H1 (cell line): Measurements from ENCODE around the gene XPO6. TPM values are rescaled to one million over a fixed set of nuclear protein-coding genes. Genes with fewer than 3 reads are reported as not detected.
A peak's percentile ranks its signal among the peaks of the same experiment; 100 is the strongest.

Experiments used
- CTCF ChIA-PET: fragments of 300-600 bp; sonication (Branson Sonifier 250); formaldehyde crosslinking; loops from one replicate; lab custom pipeline; 2021; ENCODE audit not compliant: partially characterized antibody; lab: Charles Lee
- POLR2A ChIA-PET: fragments of 300-600 bp; sonication (Branson Sonifier 250); formaldehyde crosslinking; loops from one replicate; lab custom pipeline; 2021; ENCODE audit warnings: inconsistent platforms; ENCODE audit not compliant: partially characterized antibody; lab: Charles Lee
- DNase-seq, 2 experiments: peaks; one replicate each; pipeline versions ENCODE4 v3.0.0 to v3.0.0-alpha.2; 2010 to 2022; ENCODE audit warnings: low spot score in 2 of 2, low read depth in 1 of 2, mixed read lengths in 1 of 2
- FAIRE-seq: peaks from 2 replicates; lab custom pipeline; 2011; peaks lifted over from hg19 to GRCh38; lab: Jason Lieb, UNC
- H2AFZ ChIP-seq: 2 replicates; pipeline ENCODE4 v1.8.1; 2012; ENCODE audit warnings: low read length, inconsistent platforms
- H2AK5ac ChIP-seq: 2 replicates; pipeline ENCODE4 v1.6.1; 2013; ENCODE audit warnings: low read depth, low read length
- H2BK120ac ChIP-seq: replicated peaks from 2 replicates; pipeline ENCODE3; 2013; ENCODE audit warnings: low read depth, low read length, inconsistent platforms
- H2BK12ac ChIP-seq: 2 replicates; pipeline ENCODE4 v1.6.1; 2013; ENCODE audit warnings: low read depth, low read length
- H2BK15ac ChIP-seq: 2 replicates; pipeline ENCODE4 v1.6.1; 2013; ENCODE audit warnings: low read length
- H2BK20ac ChIP-seq: 2 replicates; pipeline ENCODE4 v1.6.1; 2013; ENCODE audit warnings: low read length
- H2BK5ac ChIP-seq: 2 replicates; pipeline ENCODE4 v1.6.1; 2013; ENCODE audit warnings: low read depth, low read length
- H3K14ac ChIP-seq: 2 replicates; pipeline ENCODE4 v1.6.1; 2013; ENCODE audit warnings: inconsistent platforms; ENCODE audit not compliant: insufficient read length
- H3K18ac ChIP-seq: 2 replicates; pipeline ENCODE4 v1.6.1; 2013; ENCODE audit warnings: low read length; ENCODE audit errors: extremely low read depth
- H3K23ac ChIP-seq: 2 replicates; pipeline ENCODE4 v1.6.1; 2013; ENCODE audit warnings: inconsistent platforms; ENCODE audit not compliant: insufficient read length
- H3K23me2 ChIP-seq: 2 replicates; pipeline ENCODE4 v1.6.1; 2013; ENCODE audit warnings: low read depth, low read length
- H3K27ac ChIP-seq: 2 replicates; pipeline ENCODE4 v1.6.1; 2011; ENCODE audit warnings: low read depth, low read length, inconsistent platforms
- H3K27me3 ChIP-seq, 4 experiments: replicated peaks in 1 of 4; 1 replicate in 1 of 4; 2 replicates in 3 of 4; pipeline versions ENCODE4 v1.6.1 to v1.8.1; 2011 to 2013; ENCODE audit warnings: low read length in 3 of 4, mild to moderate bottlenecking in 3 of 4, inconsistent platforms in 2 of 4, mixed read lengths in 2 of 4, moderate library complexity in 1 of 4; ENCODE audit not compliant: control insufficient read depth in 3 of 4, insufficient read depth in 3 of 4; ENCODE audit errors: extremely low read depth in 1 of 4
- H3K36me3 ChIP-seq, 4 experiments: 2 replicates each; pipeline versions ENCODE4 v1.6.1 to v1.8.1; 2011 to 2013; ENCODE audit warnings: mild to moderate bottlenecking in 4 of 4, low read length in 3 of 4, moderate library complexity in 2 of 4, control low read depth in 1 of 4, inconsistent platforms in 1 of 4; ENCODE audit not compliant: insufficient read depth in 4 of 4, control insufficient read depth in 2 of 4
- H3K4ac ChIP-seq: replicated peaks from 2 replicates; pipeline ENCODE3; 2013; ENCODE audit warnings: low read length, low read depth, mixed read lengths, inconsistent platforms; ENCODE audit not compliant: insufficient read length
- H3K4me1 ChIP-seq, 4 experiments: replicated peaks in 1 of 4; 1 replicate in 1 of 4; 2 replicates in 3 of 4; pipeline versions ENCODE4 v1.6.1 to v1.8.1; 2011 to 2013; ENCODE audit warnings: low read length in 3 of 4, inconsistent platforms in 2 of 4, mixed read lengths in 1 of 4; ENCODE audit not compliant: insufficient read depth in 4 of 4, control insufficient read depth in 3 of 4
- H3K4me2 ChIP-seq, 2 experiments: 2 replicates each; pipeline versions ENCODE4 v1.6.1 to v1.8.1; 2011 to 2013; ENCODE audit warnings: low read depth in 2 of 2, low read length in 2 of 2, control low read depth in 1 of 2, inconsistent platforms in 1 of 2, mild to moderate bottlenecking in 1 of 2; ENCODE audit not compliant: insufficient read depth in 1 of 2
- H3K4me3 ChIP-seq, 4 experiments: fragments of 200-600, 300-600 bp in 1 of 4; sonication (generic), shearing (Covaris generic), sonication (Bioruptor Twin) in 1 of 4; 2 replicates each; pipeline versions ENCODE4 v1.5.1 to v1.8.1; 2011 to 2016; ENCODE audit warnings: low read length in 4 of 4, low read depth in 3 of 4, control low read depth in 2 of 4, inconsistent platforms in 2 of 4, mild to moderate bottlenecking in 2 of 4, mixed read lengths in 1 of 4, moderate library complexity in 1 of 4; ENCODE audit not compliant: insufficient read depth in 2 of 4; ENCODE audit errors: extremely low read depth in 1 of 4
- H3K56ac ChIP-seq: replicated peaks from 2 replicates; pipeline ENCODE3; 2013; ENCODE audit warnings: low read depth, mild to moderate bottlenecking, mixed read lengths, low read length, inconsistent platforms; ENCODE audit not compliant: insufficient read length
- H3K79me1 ChIP-seq: 2 replicates; pipeline ENCODE4 v1.6.1; 2013; ENCODE audit warnings: low read depth, low read length, control low read depth
- H3K79me2 ChIP-seq, 2 experiments: 2 replicates each; pipeline versions ENCODE4 v1.6.1 to v1.8.1; 2012 to 2013; ENCODE audit warnings: low read length in 2 of 2, mild to moderate bottlenecking in 2 of 2, inconsistent platforms in 1 of 2; ENCODE audit not compliant: insufficient read depth in 2 of 2, control insufficient read depth in 1 of 2
- H3K9ac ChIP-seq, 4 experiments: replicated peaks in 1 of 4; 1 replicate in 1 of 4; 2 replicates in 3 of 4; pipeline versions ENCODE4 v1.6.1 to v1.8.1; 2011 to 2013; ENCODE audit warnings: low read depth in 3 of 4, low read length in 3 of 4, control low read depth in 2 of 4, mild to moderate bottlenecking in 2 of 4, moderate library complexity in 2 of 4, inconsistent platforms in 1 of 4; ENCODE audit errors: extremely low read depth in 1 of 4
- H3K9me3 ChIP-seq, 2 experiments: 2 replicates each; pipeline versions ENCODE4 v1.6.1 to v1.8.1; 2012 to 2013; ENCODE audit warnings: mild to moderate bottlenecking in 2 of 2, moderate library complexity in 2 of 2, control low read depth in 1 of 2, inconsistent platforms in 1 of 2, low read depth in 1 of 2, low read length in 1 of 2, mixed read lengths in 1 of 2; ENCODE audit not compliant: insufficient read depth in 2 of 2
- H4K20me1 ChIP-seq, 2 experiments: replicated peaks in 1 of 2; 2 replicates each; pipeline versions ENCODE3 to v1.8.1; 2011 to 2013; ENCODE audit warnings: inconsistent platforms in 2 of 2, low read length in 2 of 2, mild to moderate bottlenecking in 1 of 2; ENCODE audit not compliant: insufficient read depth in 2 of 2, control insufficient read depth in 1 of 2
- H4K5ac ChIP-seq: 2 replicates; pipeline ENCODE4 v1.6.1; 2013; ENCODE audit warnings: low read length, low read depth, mixed read lengths, inconsistent platforms; ENCODE audit not compliant: insufficient read length
- H4K8ac ChIP-seq: 2 replicates; pipeline ENCODE4 v1.8.0; 2013; ENCODE audit warnings: mild to moderate bottlenecking, moderate library complexity, low read length, inconsistent platforms; ENCODE audit not compliant: insufficient read depth; ENCODE audit errors: extremely low read depth
- H4K91ac ChIP-seq: replicated peaks from 2 replicates; pipeline ENCODE3; 2013; ENCODE audit warnings: low read length, mixed read lengths, inconsistent platforms; ENCODE audit not compliant: insufficient read length
- HDAC2 ChIP-seq, 2 experiments: fragments of 300-600 bp in 1 of 2; sonication (generic) in 1 of 2; IDR thresholded peaks; 2 replicates each; pipeline ENCODE4 v1.6.1; 2011 to 2012; ENCODE audit warnings: low read depth in 2 of 2, low read length in 2 of 2, mild to moderate bottlenecking in 2 of 2, moderate library complexity in 2 of 2, borderline replicate concordance in 1 of 2, inconsistent platforms in 1 of 2
- KDM4A ChIP-seq: IDR thresholded peaks from one replicate; pipeline ENCODE4 v1.7.1; 2012; ENCODE audit warnings: low read depth, mild to moderate bottlenecking, moderate library complexity, low read length, inconsistent platforms; ENCODE audit not compliant: severe bottlenecking
- KDM5A ChIP-seq: fragments of 200-600 bp; IDR thresholded peaks from 2 replicates; pipeline ENCODE4 v1.7.1; 2012; ENCODE audit warnings: mild to moderate bottlenecking, low read length, inconsistent platforms, mixed read lengths
- SIN3A ChIP-seq, 2 experiments: IDR thresholded peaks in 1 of 2; conservative IDR thresholded peaks in 1 of 2; 2 replicates each; pipeline ENCODE4 v1.6.1; 2011 to 2012; ENCODE audit warnings: low read length in 2 of 2, improper control_type of control experiment in 1 of 2, low read depth in 1 of 2, mild to moderate bottlenecking in 1 of 2
- WGBS, 2 experiments: shearing (Covaris generic) in 1 of 2; methylation state at CpG; one replicate each; pipeline versions ENCODE4 v1.1.6 to v1.1.7; 2013 to 2015; ENCODE audit warnings: low lambda C conversion rate in 2 of 2, mixed read lengths in 2 of 2, inconsistent platforms in 1 of 2, low coverage in 1 of 2, missing lambda C conversion rate in 1 of 2; ENCODE audit not compliant: insufficient replicate concordance in 2 of 2, insufficient coverage in 1 of 2, insufficient read length in 1 of 2; ENCODE audit errors: extremely low coverage in 1 of 2, missing lambda C conversion rate in 1 of 2; 5-methylcytosine and 5-hydroxymethylcytosine counted together
- polyA plus RNA-seq, 7 experiments: library from polyadenylated mRNA; depleted of rRNA in 3 of 7; stranded (reverse) in 5 of 7; unstranded in 2 of 7; fragments of >200 nt in 5 of 7; fragments of 200-250 nt in 2 of 7; gene quantifications; 1 replicate in 5 of 7; 2 replicates in 1 of 7; 4 replicates in 1 of 7; pipeline versions ENCODE4 v1.2.1 to v1.2.3, GENCODE V29; 2011 to 2013; ENCODE audit warnings: missing spikeins in 2 of 7, mixed read lengths in 2 of 7
- total RNA-seq: library from RNA; stranded (reverse); fragmentation: NEBNext Ultra II Directional; extraction: Animal tissue kit (Norgen Biotek cat#: 25700); gene quantifications from 2 replicates; pipeline ENCODE4 v1.2.1, GENCODE V29; 2021
- TF ChIP-seq, protein P1 (sequence below): IDR thresholded peaks from 2 replicates; pipeline ENCODE4 v1.6.1; 2012; ENCODE audit warnings: inconsistent platforms

Gene XPO6
- total and polyA plus RNA-seq, 2 of the 8 experiments (the other 6 are each of a cell fraction or from before 2014, with no cell fraction given) = 152 to 254 TPM

DNA sequence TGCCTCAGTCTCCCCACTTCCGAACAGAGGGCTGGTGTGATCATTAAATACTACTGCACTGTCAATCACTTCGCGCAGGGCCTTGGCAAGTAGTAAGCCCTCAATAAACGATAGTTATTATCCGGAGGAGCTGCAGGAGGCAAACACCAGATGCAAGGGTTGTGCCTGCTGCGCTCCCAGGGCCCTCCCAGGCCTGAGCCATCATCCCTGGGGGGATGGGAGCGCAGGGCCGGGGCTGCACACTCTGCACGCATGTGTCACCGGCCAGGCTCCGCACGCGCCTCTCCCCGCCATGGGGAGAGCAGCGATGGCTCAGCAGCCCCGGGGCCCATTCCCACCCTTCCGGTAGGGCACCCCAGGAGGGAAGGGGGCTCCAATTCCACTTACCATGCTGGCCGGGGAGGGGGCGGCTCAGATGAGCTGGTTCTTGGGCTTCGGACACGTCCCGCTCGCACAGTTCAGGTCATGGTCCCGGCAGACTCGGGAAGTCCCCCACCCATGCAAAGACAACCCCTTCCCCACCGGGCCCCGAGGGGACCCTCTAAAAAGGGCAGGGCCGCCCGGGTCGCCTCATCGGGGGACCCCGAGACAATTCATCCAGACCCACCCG lies 681 bp downstream of the XPO6 start:
- peak overlapping the region; percentile 91 for H4K8ac ChIP-seq
- no peak overlapping the region for H3K27ac ChIP-seq
- no peak overlapping the region for H2BK15ac ChIP-seq
- no peak overlapping the region for H2BK20ac ChIP-seq
- H3K4me1 ChIP-seq = peaks cover 2 to 12% (median 9%) of the 10 kb centered on the region in 4 experiments; a peak in 6 of 7 replicates
- peaks cover 5 to 13% of the 10 kb centered on the region in 2 experiments for H4K20me1 ChIP-seq
- POLR2A ChIA-PET = interaction anchor here (1.1 to 1.6 kb wide), 3 partner anchors 9 to 26 kb away, joined by 3 read pairs; no protein-coding TSS in a partner anchor
- H3K4me2 ChIP-seq = peak overlapping the region; percentile 83 to 91
- no peak overlapping the region for H2AFZ ChIP-seq
- no peak for FAIRE-seq
- H3K9me3 ChIP-seq = no peaks in the 10 kb centered on the region
- H2BK120ac ChIP-seq = no peak overlapping the region
- peaks cover 4 to 20% (median 8%) of the 10 kb centered on the region in 4 experiments; a peak in 6 of 8 replicates for H3K36me3 ChIP-seq
- H3K27me3 ChIP-seq = no peaks in the 10 kb centered on the region
- no peak overlapping the region for H4K5ac ChIP-seq
- peak overlapping the region; percentile 69 to 94 (median 74) for H3K4me3 ChIP-seq
- no peak overlapping the region for H3K23ac ChIP-seq
- DNase-seq = peak in 1 of 2 experiments; percentile 54
- 0 out of 4 replicates have a peak, but pooled peaks of 1 of the 2 experiments have one; percentile 54 for TF ChIP-seq HDAC2 (IDR thresholded peaks at IDR 0.05; ENCODE audit: borderline replicate concordance in 1 of 2, low read depth in 2 of 2, low read length in 2 of 2)
- TF ChIP-seq KDM5A = no peak
- peak; percentile 34 to 54; a peak in 1 of 4 replicates for TF ChIP-seq SIN3A (conservative IDR thresholded peaks at IDR 0.05 in 1 of 2, IDR thresholded peaks at IDR 0.05 in 1 of 2; ENCODE audit: low read depth in 1 of 2, low read length in 2 of 2)
- TF ChIP-seq, protein P1, sequence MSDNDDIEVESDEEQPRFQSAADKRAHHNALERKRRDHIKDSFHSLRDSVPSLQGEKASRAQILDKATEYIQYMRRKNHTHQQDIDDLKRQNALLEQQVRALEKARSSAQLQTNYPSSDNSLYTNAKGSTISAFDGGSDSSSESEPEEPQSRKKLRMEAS = peak; percentile 71; the same call in 1 of the 2 replicates
- TF ChIP-seq KDM4A = peak; percentile 56
- TF ChIP-seq, all 59 proteins: peak for 4
- H3K56ac ChIP-seq = no peak overlapping the region
- H3K79me2 ChIP-seq = peaks cover 23 to 51% of the 10 kb centered on the region in 2 experiments
- H2BK5ac ChIP-seq = no peak overlapping the region
- H3K4ac ChIP-seq = peak overlapping the region; percentile 33
- H3K23me2 ChIP-seq = peaks cover 13% of the 10 kb centered on the region
- H2AK5ac ChIP-seq = no peak overlapping the region
- no peak overlapping the region for H3K14ac ChIP-seq
- peak overlapping the region; percentile 62 to 72 (median 69) for H3K9ac ChIP-seq
- peak overlapping the region; percentile 44 for H4K91ac ChIP-seq
- peak overlapping the region; percentile 66; the same call in 1 of the 2 replicates for H3K18ac ChIP-seq
- H3K79me1 ChIP-seq = peaks cover 12% of the 10 kb centered on the region
- CTCF ChIA-PET = interaction anchor here (1.1 kb wide), 1 partner anchor 120 kb away, joined by 3 read pairs; no protein-coding TSS in a partner anchor
- WGBS, 2 experiments = 9% methylated on average over 17 of the region's 33 CpGs; no CpG with 5 or more reads in 1 of the 2 experiments
- 0 out of 2 replicates have a peak overlapping the region, but pooled peaks have one; percentile 7 for H2BK12ac ChIP-seq
